GM18861 (cell line): ENCODE data around the gene ZDHHC18.
A peak's percentile ranks its signal among the peaks of the same experiment; 100 is the strongest.
"Not testable (repeated sequence)": the region's sequence is repeated elsewhere in the genome, so short reads cannot be mapped to it uniquely, and the experiment has no call there.

Experiments used
- ATAC-seq: cut with Tn5 transposase; IDR thresholded peaks from one replicate; pipeline ENCODE4 v1.9.1; 2021; ENCODE audit not compliant: unreplicated experiment

The ZDHHC18 gene

GRCh38 chr1:26857473-26858060 lies 31.1 kb downstream of the ZDHHC18 start:
- no peak for ATAC-seq

DNA sequence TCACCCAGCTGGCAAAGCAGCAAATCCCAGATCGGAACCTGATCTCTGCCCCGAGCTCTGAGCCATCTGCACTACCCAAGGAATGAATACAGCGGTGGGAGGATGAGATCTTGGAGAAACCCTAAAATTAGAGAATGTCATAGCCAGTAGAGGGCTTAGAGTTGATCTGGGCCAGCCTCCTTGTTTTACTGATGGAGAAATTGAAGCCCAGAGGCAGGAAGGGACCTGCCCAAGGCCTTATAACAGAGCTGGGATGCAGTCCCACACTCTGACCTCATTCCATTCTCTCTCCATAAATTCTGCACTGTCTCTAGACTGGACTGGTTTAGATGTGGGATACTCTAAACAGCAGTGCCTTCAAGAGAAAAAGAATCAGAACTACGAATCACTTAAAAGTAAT lies 31.7 kb downstream of the ZDHHC18 start:
- ATAC-seq, result no peak

- no peak for ATAC-seq
These were observed 32.6 kb downstream of the ZDHHC18 start for GRCh38 chr1:26858891-26859640.

GRCh38 chr1:26861286-26861701 lies 34.8 kb downstream of the ZDHHC18 start:
- no peak for ATAC-seq

- no peak for ATAC-seq
These were observed 35.4 kb downstream of the ZDHHC18 start for GRCh38 chr1:26861889-26862378.

DNA sequence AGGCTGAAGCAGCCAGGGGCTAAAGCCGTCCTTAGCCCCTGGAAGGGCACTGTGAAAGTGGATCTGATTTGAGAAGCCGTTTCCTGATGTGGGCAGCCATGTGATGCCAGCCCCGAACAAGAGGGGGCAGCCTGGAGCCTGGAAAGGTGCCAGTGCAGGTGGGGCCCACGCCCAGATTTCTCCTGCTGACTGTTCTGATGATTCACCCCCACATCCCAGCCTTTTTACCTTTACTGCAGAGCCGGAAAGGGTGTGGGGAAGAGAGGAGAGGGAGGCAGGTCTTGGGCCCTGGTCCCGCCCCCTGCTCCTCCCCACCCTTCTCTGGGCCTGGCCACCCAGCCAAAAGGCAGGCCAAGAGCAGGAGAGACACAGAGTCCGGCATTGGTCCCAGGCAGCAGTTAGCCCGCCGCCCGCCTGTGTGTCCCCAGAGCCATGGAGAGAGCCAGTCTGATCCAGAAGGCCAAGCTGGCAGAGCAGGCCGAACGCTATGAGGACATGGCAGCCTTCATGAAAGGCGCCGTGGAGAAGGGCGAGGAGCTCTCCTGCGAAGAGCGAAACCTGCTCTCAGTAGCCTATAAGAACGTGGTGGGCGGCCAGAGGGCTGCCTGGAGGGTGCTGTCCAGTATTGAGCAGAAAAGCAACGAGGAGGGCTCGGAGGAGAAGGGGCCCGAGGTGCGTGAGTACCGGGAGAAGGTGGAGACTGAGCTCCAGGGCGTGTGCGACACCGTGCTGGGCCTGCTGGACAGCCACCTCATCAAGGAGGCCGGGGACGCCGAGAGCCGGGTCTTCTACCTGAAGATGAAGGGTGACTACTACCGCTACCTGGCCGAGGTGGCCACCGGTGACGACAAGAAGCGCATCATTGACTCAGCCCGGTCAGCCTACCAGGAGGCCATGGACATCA lies 36.5 kb downstream of the ZDHHC18 start, which contains the start of gene SFN:
SFN (plus strand) TSS at position 369 of the 904 bp plus-strand sequence; CDS start at position 433, 64 bp downstream.
- ATAC-seq, result no peak

GRCh38 chr1:26863685-26864077 lies 37.2 kb downstream of the ZDHHC18 start:
- no peak for ATAC-seq

DNA sequence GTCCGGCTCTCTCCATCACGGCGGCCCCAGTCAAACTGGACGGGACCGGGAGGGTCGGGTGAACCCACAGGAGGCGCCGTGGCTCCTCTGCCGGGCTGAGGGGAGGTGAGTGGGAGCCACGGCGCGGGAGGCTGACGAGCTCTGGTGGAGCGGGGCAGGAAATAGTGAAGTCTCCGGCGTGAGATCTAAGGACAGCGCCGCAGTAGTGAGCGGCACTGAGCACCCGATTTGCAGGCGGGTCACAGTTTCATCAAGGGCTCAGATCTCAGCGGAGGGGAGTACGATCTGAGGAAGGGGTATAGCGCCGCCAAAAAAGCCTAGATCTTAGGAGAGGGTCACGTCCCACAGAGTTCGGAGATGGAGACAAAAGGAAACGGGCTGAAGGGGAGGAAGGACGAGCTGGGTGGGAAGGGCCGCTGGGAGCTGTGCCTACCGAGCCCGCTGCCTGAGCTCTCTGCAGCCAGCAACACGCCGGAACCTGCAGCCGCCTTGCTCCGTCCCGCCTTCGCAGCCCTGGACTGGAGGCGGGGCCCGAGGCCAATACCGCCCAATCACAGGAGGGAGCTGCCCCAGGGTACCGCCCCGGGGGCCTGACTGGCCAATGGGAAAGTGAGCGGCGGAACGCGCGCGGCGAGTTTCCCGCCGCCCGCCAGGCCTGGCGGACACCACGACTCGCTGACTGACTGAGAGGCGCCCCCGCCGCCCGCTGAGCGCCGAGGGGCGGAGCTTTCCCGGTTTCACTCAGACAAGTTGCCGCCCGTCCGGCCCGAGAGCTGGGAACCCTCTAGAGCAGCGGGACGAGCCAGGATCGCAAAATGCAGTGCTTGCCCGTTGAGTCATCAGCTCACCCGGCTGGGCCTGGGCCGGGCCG lies 38.4 kb downstream of the ZDHHC18 start:
- ATAC-seq, result peak; percentile 93

GRCh38 chr1:26873097-26873496 lies 46.6 kb downstream of the ZDHHC18 start:
- not testable (repeated sequence) for ATAC-seq

DNA sequence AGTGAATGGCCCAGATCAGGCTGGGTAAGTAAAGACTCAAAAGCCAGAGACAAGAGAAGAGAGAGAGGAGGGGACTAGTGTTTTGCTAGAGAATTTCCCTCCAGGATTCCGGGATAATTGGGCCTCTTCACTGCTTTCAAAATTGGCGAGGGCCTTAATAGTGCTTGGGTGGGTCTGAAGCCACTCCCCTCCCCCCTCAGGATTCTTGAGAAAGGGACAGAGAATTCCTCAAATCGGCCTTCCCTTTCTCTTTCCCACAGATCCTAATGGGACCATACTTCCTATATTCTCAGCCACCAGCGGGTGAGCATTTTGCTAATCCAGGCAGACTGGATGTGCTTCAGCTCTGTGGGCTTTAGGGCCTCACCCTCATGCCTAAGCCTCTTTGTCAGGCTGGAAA lies 48.4 kb downstream of the ZDHHC18 start:
- no peak for ATAC-seq

- ATAC-seq, result no peak
These were observed 50.8 kb downstream of the ZDHHC18 start for GRCh38 chr1:26877326-26877725.

GRCh38 chr1:26879793-26880192 lies 53.3 kb downstream of the ZDHHC18 start:
- no peak for ATAC-seq

DNA sequence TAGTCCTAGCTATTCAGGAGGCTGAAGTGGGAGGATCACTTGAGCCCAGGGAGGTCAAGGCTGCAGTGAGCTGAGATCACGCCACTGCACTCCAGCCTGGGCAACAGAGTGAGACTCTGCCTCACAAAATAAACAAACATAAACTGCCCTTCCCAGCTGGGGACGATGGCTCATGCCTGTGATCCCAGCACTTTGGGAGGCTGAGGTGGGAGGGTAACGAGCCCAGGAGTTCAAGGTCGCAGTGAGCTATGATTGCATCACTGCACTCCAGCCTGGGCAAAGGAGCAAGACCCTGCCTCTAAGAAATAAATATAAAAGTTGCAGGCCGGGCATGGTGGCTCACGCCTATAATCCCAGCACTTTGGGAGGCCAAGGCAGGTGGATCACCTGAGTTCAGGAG lies 55.1 kb downstream of the ZDHHC18 start:
- not testable (repeated sequence) for ATAC-seq

DNA sequence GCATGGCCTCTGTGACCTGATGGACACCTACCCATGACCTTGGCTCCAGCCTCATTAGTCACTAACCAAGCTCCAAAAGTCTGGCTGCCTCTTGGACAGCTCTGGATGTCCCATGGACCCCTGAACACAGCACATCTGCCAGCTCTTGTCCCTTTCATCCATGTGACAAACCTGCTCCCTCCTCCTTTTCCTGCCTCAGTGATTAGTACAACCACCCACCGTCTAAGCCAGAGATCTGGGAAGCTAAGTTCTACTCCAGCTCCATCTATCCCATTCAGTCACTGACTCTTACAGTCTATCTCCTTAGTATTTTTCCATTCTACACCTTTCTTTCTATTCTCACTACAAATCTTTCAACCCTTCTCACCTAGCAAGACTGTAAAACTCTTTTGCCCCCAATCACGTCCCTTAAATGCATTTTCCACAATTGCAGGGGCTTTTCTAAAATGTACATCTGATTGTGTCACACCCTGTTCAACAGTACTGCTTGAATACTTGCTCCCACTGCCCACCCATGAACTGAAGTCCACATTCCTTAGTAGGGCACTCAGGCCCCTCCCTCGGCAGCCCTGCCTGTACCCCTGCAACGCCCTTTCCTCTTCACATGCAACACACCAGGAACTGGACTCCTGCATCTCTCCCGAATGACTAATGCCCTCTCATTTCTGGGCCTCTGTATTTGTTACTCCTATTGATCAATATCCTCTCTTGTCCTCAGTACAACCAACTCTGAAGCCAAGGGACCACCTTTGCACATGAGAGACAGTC lies 56.4 kb downstream of the ZDHHC18 start:
- ATAC-seq, result no peak

DNA sequence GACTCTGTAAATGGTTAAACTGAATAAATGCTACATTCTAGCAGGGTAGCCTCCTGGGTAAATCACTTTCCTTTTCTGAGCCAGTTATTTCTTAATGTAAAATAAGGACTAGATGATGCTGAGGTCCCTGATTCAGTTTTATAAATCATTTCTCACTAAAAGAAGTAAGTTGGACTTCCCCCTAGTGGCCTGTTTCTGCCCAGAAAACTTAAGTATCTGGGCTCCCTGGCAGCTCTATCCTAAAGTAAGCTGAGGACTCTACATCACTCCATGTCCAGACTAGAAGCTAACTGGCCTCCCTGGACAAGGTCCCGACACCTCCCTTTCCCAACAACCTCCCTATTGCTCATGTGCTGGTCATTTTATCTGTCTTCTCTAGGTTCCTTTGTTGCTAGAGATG lies 60.6 kb downstream of the ZDHHC18 start:
- no peak for ATAC-seq

DNA sequence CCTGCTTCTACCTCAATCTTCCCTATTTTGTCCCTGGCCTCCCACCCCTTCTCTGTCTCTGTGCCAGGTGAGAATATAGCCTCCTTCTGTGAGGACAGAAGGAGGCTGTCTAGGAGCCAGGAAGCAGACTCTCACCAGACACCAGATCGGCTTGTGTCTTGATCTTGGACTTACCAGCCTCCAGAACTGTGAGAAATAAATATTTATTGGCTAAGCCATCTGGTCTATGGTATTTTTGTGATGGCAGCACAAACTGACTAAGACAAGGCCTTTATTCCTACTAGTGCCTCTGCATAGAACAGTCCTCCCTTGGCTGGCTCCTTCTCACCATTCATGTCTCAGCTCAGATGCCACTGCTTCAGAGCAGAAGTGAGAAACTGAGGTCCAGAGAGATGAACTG lies 61.7 kb downstream of the ZDHHC18 start:
- ATAC-seq, result no peak

- ATAC-seq, result peak; percentile 63
These were observed 63.3 kb downstream of the ZDHHC18 start, which contains the start of gene GPN2 for GRCh38 chr1:26889551-26890466. Gene GPN2 (minus strand): TSS chr1:26890283. CDS start chr1:26890096, 187 bp downstream.

DNA sequence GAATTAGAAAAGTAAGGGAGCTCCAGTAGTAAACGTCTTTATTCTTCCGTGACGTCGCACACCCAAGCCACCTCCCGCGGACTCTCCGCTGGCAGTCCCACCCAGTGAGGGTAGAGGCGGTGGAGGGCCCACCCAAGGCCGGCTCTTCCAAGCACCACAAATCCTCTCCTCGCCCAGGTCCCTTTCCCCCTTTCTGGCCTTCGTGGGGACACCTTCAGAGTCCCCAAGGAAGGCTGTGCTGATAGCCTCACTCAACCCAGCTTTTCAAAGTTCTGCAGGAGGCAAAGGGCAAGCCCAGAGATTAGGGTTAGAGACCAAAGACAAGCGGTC lies 63.9 kb downstream of the ZDHHC18 start:
- ATAC-seq, result peak; percentile 10

DNA sequence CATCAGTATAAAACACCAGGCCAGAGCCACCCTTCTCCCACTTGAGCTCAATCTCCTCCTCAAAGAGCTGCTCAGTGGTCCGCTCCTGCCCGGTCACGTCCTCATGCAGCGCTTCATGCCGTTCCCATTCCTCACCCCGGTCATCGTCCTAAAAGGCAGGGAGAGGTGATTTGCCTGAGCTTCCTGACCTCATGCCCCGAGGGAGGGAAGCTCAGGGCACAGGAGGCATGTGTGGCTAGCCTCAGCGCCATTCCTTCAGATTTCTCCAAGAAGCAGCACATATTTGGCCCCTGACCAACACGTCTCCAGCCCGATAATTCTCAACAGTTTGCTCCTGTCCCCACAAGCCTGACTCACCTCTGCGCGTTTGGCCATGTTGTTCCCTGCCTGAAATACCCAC lies 67.8 kb downstream of the ZDHHC18 start:
- no peak for ATAC-seq
